ENCODE data around the gene BLM.
A peak's percentile ranks its signal among the peaks of the same experiment; 100 is the strongest.

Gene BLM

GRCh38 chr15:90750186-90750585 lies 33.0 kb downstream of the BLM start:
- no peak for DNase-seq (ENCODE audit: low read depth)
- TF ChIP-seq CTCF (conservative IDR thresholded peaks at IDR 0.05; ENCODE audit: control insufficient read depth, insufficient read depth, low read depth, low read length), result no peak
- H3K4me3 ChIP-seq (ENCODE audit: control insufficient read depth, low read depth, low read length), result no peak overlapping the region

GRCh38 chr15:90751300-90751825 lies 34.2 kb downstream of the BLM start:
- no peak for DNase-seq (ENCODE audit: low read depth)
- no peak for TF ChIP-seq CTCF (conservative IDR thresholded peaks at IDR 0.05; ENCODE audit: control insufficient read depth, insufficient read depth, low read depth, low read length)
- H3K4me3 ChIP-seq (ENCODE audit: control insufficient read depth, low read depth, low read length), result no peak overlapping the region

GRCh38 chr15:90756916-90757315 lies 39.8 kb downstream of the BLM start:
- no peak for DNase-seq (ENCODE audit: low read depth)
- no peak for TF ChIP-seq CTCF (conservative IDR thresholded peaks at IDR 0.05; ENCODE audit: control insufficient read depth, insufficient read depth, low read depth, low read length)
- no peak overlapping the region for H3K4me3 ChIP-seq (ENCODE audit: control insufficient read depth, low read depth, low read length)

- DNase-seq (ENCODE audit: low read depth), result no peak
- no peak for TF ChIP-seq CTCF (conservative IDR thresholded peaks at IDR 0.05; ENCODE audit: control insufficient read depth, insufficient read depth, low read depth, low read length)
- H3K4me3 ChIP-seq (ENCODE audit: control insufficient read depth, low read depth, low read length), result no peak overlapping the region
These were observed 40.3 kb downstream of the BLM start for GRCh38 chr15:90757461-90757860.

- no peak for TF ChIP-seq CTCF (conservative IDR thresholded peaks at IDR 0.05; ENCODE audit: control insufficient read depth, insufficient read depth, low read depth, low read length)
- no peak overlapping the region for H3K4me3 ChIP-seq (ENCODE audit: control insufficient read depth, low read depth, low read length)
- no peak for DNase-seq (ENCODE audit: low read depth)
These were observed 43.6 kb downstream of the BLM start for GRCh38 chr15:90760661-90761232.

GRCh38 chr15:90761629-90762028 lies 44.5 kb downstream of the BLM start:
- H3K4me3 ChIP-seq (ENCODE audit: control insufficient read depth, low read depth, low read length), result no peak overlapping the region
- no peak for TF ChIP-seq CTCF (conservative IDR thresholded peaks at IDR 0.05; ENCODE audit: control insufficient read depth, insufficient read depth, low read depth, low read length)
- no peak for DNase-seq (ENCODE audit: low read depth)

GRCh38 chr15:90762109-90762508 lies 45.0 kb downstream of the BLM start:
- DNase-seq (ENCODE audit: low read depth), result peak; percentile 90
- TF ChIP-seq CTCF (conservative IDR thresholded peaks at IDR 0.05; ENCODE audit: control insufficient read depth, insufficient read depth, low read depth, low read length), result no peak
- no peak overlapping the region for H3K4me3 ChIP-seq (ENCODE audit: control insufficient read depth, low read depth, low read length)
